ENCODE data around the gene ASIC1. TPM values are rescaled to one million over a fixed set of nuclear protein-coding genes. Genes with fewer than 3 reads are reported as not detected.

ASIC1 gene
- total RNA-seq, 1 donor from 2014 or later = 8.1 TPM

- Histone ChIP-seq H3K9ac (ENCODE audit: low read length) (peak overlapping the region; percentile 89), H3K9me3 (ENCODE audit: insufficient read depth, low read depth, low read length) (no peaks in the 10 kb centered on the region), H3K79me2 (ENCODE audit: insufficient read depth, low read length) (peaks cover 27% of the 10 kb centered on the region), H3K4me3 (ENCODE audit: insufficient read depth, low read depth, low read length) (peak overlapping the region; percentile 83), H3K4me2 (ENCODE audit: low read length) (peak overlapping the region; percentile 97), H4K20me1 (ENCODE audit: insufficient read depth, low read length) (peaks cover 32% of the 10 kb centered on the region), H3K36me3 (ENCODE audit: insufficient read depth, low read length) (peaks cover 37% of the 10 kb centered on the region), H3K27ac (ENCODE audit: low read depth, low read length) (no peak overlapping the region), H2AFZ (ENCODE audit: low read depth, low read length) (no peak overlapping the region), H3K27me3 (ENCODE audit: insufficient read depth, low read length) (no peaks in the 10 kb centered on the region), H3K4me1 (ENCODE audit: insufficient read depth, low read length) (peaks cover 38% of the 10 kb centered on the region)
- TF ChIP-seq EZH2 (IDR thresholded peaks at IDR 0.05; ENCODE audit: insufficient read depth, low read length) = no peak
- no peak for TF ChIP-seq CTCF (IDR thresholded peaks at IDR 0.05; ENCODE audit: insufficient read depth, low read depth, low read length)
- peaks cover 4% of the 10 kb centered on the region for H3K27me3 Mint-ChIP-seq (ENCODE audit: low read depth, unreplicated experiment)
- no peak for DNase-seq (ENCODE audit: low read depth)
- H3K4me1 Mint-ChIP-seq (ENCODE audit: low read depth, unreplicated experiment) = peaks cover 29% of the 10 kb centered on the region
- peak overlapping the region; percentile 91 for H3K4me3 Mint-ChIP-seq (ENCODE audit: unreplicated experiment)
- no peaks in the 10 kb centered on the region for H3K9me3 Mint-ChIP-seq (ENCODE audit: unreplicated experiment)
- peak overlapping the region; percentile 66 for H3K27ac Mint-ChIP-seq (ENCODE audit: unreplicated experiment)
- FAIRE-seq = no peak
- peaks cover 11% of the 10 kb centered on the region for H3K36me3 Mint-ChIP-seq (ENCODE audit: low read depth, unreplicated experiment)
Observed at GRCh38 chr12:50086148-50086547, 28.8 kb downstream of the ASIC1 start.

- Histone ChIP-seq H3K27ac (ENCODE audit: low read depth, low read length) (peak overlapping the region; percentile 48), H3K4me2 (ENCODE audit: low read length) (peak overlapping the region; percentile 97), H3K9ac (ENCODE audit: low read length) (peak overlapping the region; percentile 38), H3K4me1 (ENCODE audit: insufficient read depth, low read length) (peaks cover 38% of the 10 kb centered on the region), H3K79me2 (ENCODE audit: insufficient read depth, low read length) (peaks cover 27% of the 10 kb centered on the region), H2AFZ (ENCODE audit: low read depth, low read length) (no peak overlapping the region), H3K9me3 (ENCODE audit: insufficient read depth, low read depth, low read length) (no peaks in the 10 kb centered on the region), H3K4me3 (ENCODE audit: insufficient read depth, low read depth, low read length) (no peak overlapping the region), H3K27me3 (ENCODE audit: insufficient read depth, low read length) (no peaks in the 10 kb centered on the region), H3K36me3 (ENCODE audit: insufficient read depth, low read length) (peaks cover 37% of the 10 kb centered on the region), H4K20me1 (ENCODE audit: insufficient read depth, low read length) (peaks cover 32% of the 10 kb centered on the region)
- Mint-ChIP-seq H3K27me3 (ENCODE audit: low read depth, unreplicated experiment) (no peaks in the 10 kb centered on the region), H3K4me3 (ENCODE audit: unreplicated experiment) (no peak overlapping the region), H3K4me1 (ENCODE audit: low read depth, unreplicated experiment) (peaks cover 29% of the 10 kb centered on the region), H3K9me3 (ENCODE audit: unreplicated experiment) (no peaks in the 10 kb centered on the region), H3K36me3 (ENCODE audit: low read depth, unreplicated experiment) (peaks cover 16% of the 10 kb centered on the region), H3K27ac (ENCODE audit: unreplicated experiment) (peak overlapping the region; percentile 66)
- FAIRE-seq (no peak), DNase-seq (ENCODE audit: low read depth) (no peak)
- TF ChIP-seq CTCF (IDR thresholded peaks at IDR 0.05; ENCODE audit: insufficient read depth, low read depth, low read length) (no peak), EZH2 (IDR thresholded peaks at IDR 0.05; ENCODE audit: insufficient read depth, low read length) (no peak)
Observed at GRCh38 chr12:50087151-50087550, 29.8 kb downstream of the ASIC1 start.

GRCh38 chr12:50087995-50088394 lies 30.6 kb downstream of the ASIC1 start:
- TF ChIP-seq CTCF (IDR thresholded peaks at IDR 0.05; ENCODE audit: insufficient read depth, low read depth, low read length) (no peak), EZH2 (IDR thresholded peaks at IDR 0.05; ENCODE audit: insufficient read depth, low read length) (no peak)
- H3K27ac Mint-ChIP-seq (ENCODE audit: unreplicated experiment) = peak overlapping the region; percentile 43

More at GRCh38 chr12:50087995-50088394, 30.6 kb downstream of the ASIC1 start:
- H3K9ac ChIP-seq (ENCODE audit: low read length) = peak overlapping the region; percentile 38
- peaks cover 27% of the 10 kb centered on the region for H3K79me2 ChIP-seq (ENCODE audit: insufficient read depth, low read length)
- Mint-ChIP-seq H3K4me3 (ENCODE audit: unreplicated experiment) (peak overlapping the region; percentile 55), H3K4me1 (ENCODE audit: low read depth, unreplicated experiment) (peaks cover 26% of the 10 kb centered on the region), H3K27me3 (ENCODE audit: low read depth, unreplicated experiment) (no peaks in the 10 kb centered on the region), H3K36me3 (ENCODE audit: low read depth, unreplicated experiment) (peaks cover 16% of the 10 kb centered on the region), H3K9me3 (ENCODE audit: unreplicated experiment) (no peaks in the 10 kb centered on the region)
- peak overlapping the region; percentile 97 for H3K4me2 ChIP-seq (ENCODE audit: low read length)
- H4K20me1 ChIP-seq (ENCODE audit: insufficient read depth, low read length) = peaks cover 32% of the 10 kb centered on the region
- no peaks in the 10 kb centered on the region for H3K27me3 ChIP-seq (ENCODE audit: insufficient read depth, low read length)
- H2AFZ ChIP-seq (ENCODE audit: low read depth, low read length) = no peak overlapping the region
- peaks cover 41% of the 10 kb centered on the region for H3K36me3 ChIP-seq (ENCODE audit: insufficient read depth, low read length)
- peaks cover 38% of the 10 kb centered on the region for H3K4me1 ChIP-seq (ENCODE audit: insufficient read depth, low read length)
- H3K27ac ChIP-seq (ENCODE audit: low read depth, low read length) = peak overlapping the region; percentile 48
- no peaks in the 10 kb centered on the region for H3K9me3 ChIP-seq (ENCODE audit: insufficient read depth, low read depth, low read length)
- no peak overlapping the region for H3K4me3 ChIP-seq (ENCODE audit: insufficient read depth, low read depth, low read length)
- FAIRE-seq = no peak
- peak; percentile 31 for DNase-seq (ENCODE audit: low read depth)
